CD4-positive, alpha-beta T cell treated with Interleukin-4 for 4 hours (primary cell): ENCODE measurements around the gene METRN.

ENCODE experiments used
- DNase-seq: peaks from one replicate; pipeline ENCODE4 v3.0.0-alpha.2; 2020

METRN gene

GRCh38 chr16:725463-726187 lies 10.7 kb downstream of the METRN start:
- no peak for DNase-seq

- DNase-seq: no peak
These were observed 11.2 kb downstream of the METRN start for GRCh38 chr16:726188-726437.

GRCh38 chr16:726438-727290 lies 11.7 kb downstream of the METRN start, which contains the start of the genes CCDC78 and HAGHL:
TSS of gene CCDC78 (minus strand) at chr16:726443. CDS start at chr16:726367, 76 bp downstream.
TSS of gene HAGHL (plus strand) at chr16:727106. CDS start at chr16:727510, 404 bp downstream.
- DNase-seq: peak; percentile 38

- DNase-seq: peak; percentile 23
These were observed 12.5 kb downstream of the METRN start for GRCh38 chr16:727291-727977.

GRCh38 chr16:728131-728889 lies 13.4 kb downstream of the METRN start:
- peak; percentile 46 for DNase-seq

- DNase-seq: no peak
These were observed 14.2 kb downstream of the METRN start for GRCh38 chr16:728890-729744.

- no peak for DNase-seq
These were observed 15.1 kb downstream of the METRN start for GRCh38 chr16:729768-730665.

- no peak for DNase-seq
These were observed 16.0 kb downstream of the METRN start for GRCh38 chr16:730666-731509.

- DNase-seq: no peak
These were observed 17.4 kb downstream of the METRN start for GRCh38 chr16:732332-732731.

GRCh38 chr16:732936-733335 lies 18.0 kb downstream of the METRN start:
- DNase-seq: no peak

GRCh38 chr16:733382-734207 lies 18.7 kb downstream of the METRN start:
- no peak for DNase-seq

- DNase-seq: no peak
These were observed 19.5 kb downstream of the METRN start for GRCh38 chr16:734208-734980.

GRCh38 chr16:734981-735881 lies 20.3 kb downstream of the METRN start:
- DNase-seq: no peak

GRCh38 chr16:735982-736453 lies 21.1 kb downstream of the METRN start:
- DNase-seq: no peak

- DNase-seq: no peak
These were observed 22.1 kb downstream of the METRN start for GRCh38 chr16:736936-737481.
